GOT3 (cell line): ENCODE data around the gene SIK1.
"Not testable (repeated sequence)": the region's sequence is repeated elsewhere in the genome, so short reads cannot be mapped to it uniquely, and the experiment has no call there.

Experiments used
- DNase-seq: peaks from one replicate; lab custom pipeline; 2025; ENCODE audit warnings: mixed read lengths; lab: John Stamatoyannopoulos, UW

SIK1 gene

GRCh38 chr21:43439316-43440075 lies 12.6 kb upstream of the SIK1 start:
- not testable (repeated sequence) for DNase-seq

GRCh38 chr21:43436272-43436671 lies 9.3 kb upstream of the SIK1 start:
- DNase-seq = not testable (repeated sequence)

- DNase-seq = not testable (repeated sequence)
Observed at GRCh38 chr21:43433340-43434136, 6.6 kb upstream of the SIK1 start.

GRCh38 chr21:43430830-43431416 lies 4.0 kb upstream of the SIK1 start:
- not testable (repeated sequence) for DNase-seq

- DNase-seq = not testable (repeated sequence)
Observed at GRCh38 chr21:43428964-43429363, 2.0 kb upstream of the SIK1 start.

- not testable (repeated sequence) for DNase-seq
Observed at GRCh38 chr21:43427242-43427559, 270 bp upstream of the SIK1 start.

GRCh38 chr21:43426004-43426403 lies 927 bp downstream of the SIK1 start:
- not testable (repeated sequence) for DNase-seq

DNA sequence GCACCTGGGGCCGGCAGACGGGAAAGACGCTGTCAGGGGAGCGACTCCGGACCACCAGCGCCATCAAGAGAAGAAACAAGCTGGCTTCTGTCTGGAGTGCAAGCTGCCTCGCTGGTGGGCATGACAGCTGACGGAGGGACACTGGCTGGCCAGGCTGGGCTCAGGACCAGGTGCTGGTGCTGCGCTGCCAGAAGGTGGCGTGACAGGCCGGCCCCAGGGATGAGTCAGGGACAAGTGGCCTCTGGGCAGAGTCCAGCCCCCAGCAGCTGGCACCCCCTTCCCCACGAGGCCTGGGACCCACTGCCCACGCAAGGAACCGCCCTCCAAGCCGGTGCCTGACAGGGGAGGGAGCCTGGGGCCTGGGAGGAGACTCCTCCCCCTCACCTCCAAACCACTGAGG lies 7.5 kb downstream of the SIK1 start:
- not testable (repeated sequence) for DNase-seq

DNA sequence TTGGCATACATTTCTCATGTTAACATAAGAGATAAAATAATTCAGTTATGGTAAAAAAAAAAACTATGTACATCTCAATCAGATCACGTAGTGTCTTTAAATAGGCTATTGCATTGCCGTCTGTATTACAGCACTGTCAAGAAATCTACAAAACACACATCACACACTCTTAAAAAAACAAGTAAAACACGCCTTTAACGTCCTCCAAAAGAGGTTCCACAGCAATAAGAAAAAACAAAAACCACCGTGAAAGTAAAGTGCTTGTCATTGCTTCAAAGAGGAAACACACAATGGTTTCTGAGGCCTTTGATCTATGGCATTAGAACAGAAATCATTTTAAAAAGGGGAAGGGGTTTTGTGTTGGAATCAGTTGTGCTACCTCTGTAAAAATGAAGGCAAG lies 12.4 kb downstream of the SIK1 start:
- not testable (repeated sequence) for DNase-seq

DNA sequence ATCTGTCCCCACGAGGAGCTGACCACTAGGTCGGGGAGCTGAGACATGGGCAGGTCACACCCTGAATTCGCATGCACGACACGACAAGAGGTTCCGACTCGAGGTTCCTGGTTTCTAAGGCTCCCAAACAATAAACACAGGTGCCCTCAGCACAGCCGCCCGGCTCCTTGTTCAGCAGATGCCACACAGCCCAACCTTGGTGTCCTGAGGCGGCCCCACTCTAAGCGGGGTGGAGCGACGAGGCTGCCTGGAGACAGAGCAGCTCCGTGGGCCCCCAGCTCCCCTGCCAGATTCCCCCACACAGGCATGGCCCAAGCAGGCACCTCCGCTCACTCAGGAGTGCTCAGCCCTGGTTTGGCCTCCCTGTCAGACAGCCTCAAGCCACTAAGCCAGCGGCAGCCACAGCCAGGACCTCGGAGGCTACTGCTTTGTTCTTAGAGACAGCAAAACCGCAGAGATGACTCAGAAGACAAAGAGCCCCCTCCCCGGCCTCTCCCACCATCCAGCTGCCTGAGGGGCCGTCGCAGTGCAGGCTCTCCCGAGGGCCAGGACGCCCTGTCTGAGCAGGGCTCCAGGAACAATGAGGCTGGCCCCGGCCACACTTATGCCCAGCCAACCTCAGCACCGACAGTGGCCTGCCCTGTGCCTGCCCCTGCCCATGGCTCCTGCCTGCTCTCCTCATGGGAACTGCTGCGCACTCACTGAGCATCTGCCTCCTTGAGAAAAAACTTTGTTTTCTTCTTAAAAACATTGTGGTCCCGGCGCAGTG lies 14.7 kb downstream of the SIK1 start:
- not testable (repeated sequence) for DNase-seq

GRCh38 chr21:43410456-43411068 lies 16.4 kb downstream of the SIK1 start:
- not testable (repeated sequence) for DNase-seq

DNA sequence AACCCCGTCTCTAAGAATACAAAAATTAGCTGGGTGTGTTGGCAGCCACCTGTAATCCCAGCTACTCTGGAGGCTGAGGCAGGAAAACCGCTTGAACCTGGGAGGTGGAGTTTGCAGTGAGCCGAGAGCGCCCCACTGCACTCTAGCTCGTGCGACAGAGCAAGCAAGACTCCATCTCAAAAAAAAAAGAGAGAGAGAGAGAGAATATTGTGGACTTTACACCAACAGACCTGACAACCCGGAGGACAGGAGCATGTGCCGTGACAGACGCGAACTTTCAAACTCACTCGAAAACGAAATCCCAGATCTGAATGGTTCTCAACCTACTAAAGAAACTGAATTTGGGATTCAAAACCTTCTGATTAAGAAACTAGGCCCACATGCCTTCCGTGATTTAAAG lies 19.8 kb downstream of the SIK1 start:
- not testable (repeated sequence) for DNase-seq

- DNase-seq = not testable (repeated sequence)
Observed at GRCh38 chr21:43404450-43404849, 22.5 kb downstream of the SIK1 start.

DNA sequence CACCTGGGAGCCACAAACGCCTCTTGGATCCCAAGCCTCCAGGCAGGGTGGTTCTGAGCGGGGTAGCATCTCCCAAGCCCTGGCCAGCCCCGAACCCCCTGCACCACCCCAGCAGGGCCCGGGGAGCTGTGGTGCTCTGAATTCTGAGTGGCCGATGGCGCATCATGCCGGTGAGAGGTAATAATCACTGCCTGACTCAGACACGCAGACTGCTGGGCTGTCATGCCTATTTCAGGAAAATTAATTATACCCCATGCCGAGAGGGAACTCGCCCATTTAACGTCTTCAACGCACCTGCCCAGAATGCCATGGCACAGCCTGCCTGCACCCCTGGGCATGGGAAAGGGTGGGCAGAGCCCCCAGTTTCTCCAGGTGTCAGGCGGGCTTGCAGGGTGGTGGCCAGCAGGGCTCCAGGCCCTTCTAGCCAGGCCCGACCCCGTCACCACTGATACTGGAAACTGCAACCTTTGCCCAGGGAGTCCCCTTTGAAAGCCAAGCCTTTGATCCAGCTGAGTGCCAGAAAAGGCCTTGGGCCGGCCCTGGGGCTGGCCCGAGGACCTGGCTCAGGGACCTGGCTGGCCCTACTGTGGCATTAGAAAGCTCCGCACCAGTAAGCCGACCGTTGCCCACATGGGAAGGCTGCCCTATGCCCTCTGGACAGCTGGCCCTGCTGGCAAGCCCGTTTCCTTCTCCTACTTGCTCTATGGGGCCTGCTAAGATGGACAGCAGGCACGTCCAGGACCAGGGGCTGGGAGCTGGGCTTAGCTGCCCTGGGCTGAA lies 23.1 kb downstream of the SIK1 start:
- DNase-seq = not testable (repeated sequence)

DNA sequence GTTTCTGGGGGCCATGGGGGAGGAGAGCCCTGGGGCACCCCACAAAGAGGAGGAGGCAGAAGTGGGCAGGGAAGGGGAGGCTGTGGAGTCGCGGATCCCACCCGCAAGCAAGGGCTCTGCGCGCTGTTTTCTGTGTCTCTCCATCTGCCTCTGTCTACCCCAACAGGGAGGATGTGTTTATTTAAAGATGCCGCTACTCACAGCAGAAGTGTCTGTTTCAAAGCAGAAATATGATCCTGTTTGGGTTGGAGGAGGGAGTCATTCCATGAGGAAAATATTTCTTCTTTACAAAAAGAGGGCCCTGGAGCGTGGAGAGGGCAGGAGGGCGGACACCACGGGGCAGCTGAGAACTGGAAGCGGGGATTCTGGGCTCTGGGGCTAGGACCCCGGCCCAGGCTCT lies 25.8 kb downstream of the SIK1 start:
- not testable (repeated sequence) for DNase-seq

- not testable (repeated sequence) for DNase-seq
Observed at GRCh38 chr21:43399595-43400015, 27.3 kb downstream of the SIK1 start.

GRCh38 chr21:43399136-43399535 lies 27.8 kb downstream of the SIK1 start:
- DNase-seq = not testable (repeated sequence)

DNA sequence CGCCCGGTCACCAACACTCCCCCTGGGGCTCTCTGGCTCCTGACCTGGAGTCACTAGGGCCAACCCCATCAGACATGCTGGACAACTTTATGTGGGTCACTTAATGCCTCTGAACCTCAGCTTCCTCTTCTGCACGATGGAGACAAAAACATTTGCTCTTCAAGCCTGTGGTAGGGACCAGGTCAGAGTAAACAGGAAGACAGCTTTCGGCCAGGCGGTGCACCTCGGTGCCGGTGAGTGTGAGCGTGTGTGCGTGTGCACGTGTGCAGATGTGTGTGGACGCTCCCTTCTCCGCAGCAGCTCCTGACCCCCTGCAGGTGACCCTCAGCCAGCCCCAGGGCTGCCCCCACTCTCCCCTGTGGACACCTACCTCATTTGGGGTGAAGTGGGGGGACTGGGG lies 28.4 kb downstream of the SIK1 start:
- DNase-seq = not testable (repeated sequence)

GRCh38 chr21:43398000-43398399 lies 28.9 kb downstream of the SIK1 start:
- not testable (repeated sequence) for DNase-seq

GRCh38 chr21:43397439-43397808 lies 29.5 kb downstream of the SIK1 start:
- not testable (repeated sequence) for DNase-seq
